Measurements from ENCODE around the gene MAPK1. TPM values are rescaled to one million over a fixed set of nuclear protein-coding genes. Genes with fewer than 3 reads are reported as not detected.

Gene MAPK1
- total RNA-seq, 1 experiment from 2014 or later = 90.3 TPM

DNA sequence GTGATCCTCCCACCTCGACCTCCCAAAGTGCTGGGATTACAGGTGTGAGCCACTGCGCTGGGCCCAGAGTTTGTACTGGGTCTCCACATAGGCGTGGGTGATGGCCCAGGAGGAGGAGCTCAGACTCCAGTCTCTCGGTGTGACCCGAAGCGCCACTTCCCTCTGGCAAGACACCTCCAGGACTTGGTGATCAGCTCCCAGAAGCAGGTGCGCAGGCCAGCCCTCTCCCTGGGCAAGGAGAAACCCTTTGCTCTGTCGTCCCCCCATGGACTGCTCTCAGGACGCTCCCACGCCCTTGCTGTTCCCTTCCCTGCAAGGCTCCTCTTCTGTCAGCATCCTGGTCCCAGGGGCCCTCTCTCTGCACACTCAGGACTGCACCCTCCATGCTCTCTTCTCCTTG is 126.4 kb downstream of the MAPK1 start:
- no peaks in the 10 kb centered on the region; a peak in 1 of 7 replicates for H3K36me3 Mint-ChIP-seq (ENCODE audit: insufficient read depth in 1 of 3, low read depth in 3 of 3)
- DNase-seq = no peak
- Histone ChIP-seq H3K79me2 (ENCODE audit: insufficient read depth, low read length) (no peaks in the 10 kb centered on the region), H3T11ph (ENCODE audit: low read length) (no peak overlapping the region), H2BK20ac (ENCODE audit: low read depth, low read length, poor library complexity, severe bottlenecking) (no peak overlapping the region), H2BK12ac (ENCODE audit: insufficient read length, low read depth, low read length) (no peak overlapping the region), H3K9ac (ENCODE audit: extremely low read depth, insufficient read length, low read length) (no peak overlapping the region), H3K23me2 (ENCODE audit: insufficient read length, low read depth, low read length, poor library complexity, severe bottlenecking) (no peaks in the 10 kb centered on the region), H2BK5ac (ENCODE audit: insufficient read length, low read length) (no peak overlapping the region), H3K4me1 (ENCODE audit: insufficient read depth, low read length) (no peaks in the 10 kb centered on the region), H2AK5ac (ENCODE audit: insufficient read length, low read length) (no peak overlapping the region), H2BK15ac (ENCODE audit: low read depth, low read length) (no peak overlapping the region), H3K56ac (ENCODE audit: insufficient read length, low read depth, low read length) (no peak overlapping the region), H3K23ac (ENCODE audit: insufficient read length, low read depth, low read length) (no peak overlapping the region), H4K8ac (replicated peaks; ENCODE audit: insufficient read length, low read depth, low read length) (no peak overlapping the region), H2AFZ (ENCODE audit: low read length) (no peak overlapping the region), H3K4ac (ENCODE audit: low read depth, low read length) (no peak overlapping the region), H3K27ac (ENCODE audit: insufficient read length, low read depth, low read length) (no peak overlapping the region), H3K9me3 (ENCODE audit: control insufficient read depth, low read depth, low read length) (no peaks in the 10 kb centered on the region), H4K20me1 (ENCODE audit: control insufficient read depth, insufficient read depth, insufficient read length) (no peaks in the 10 kb centered on the region), H3K4me2 (ENCODE audit: insufficient read depth, insufficient read length, low read length) (no peak overlapping the region), H3K18ac (ENCODE audit: insufficient read length, low read depth, low read length) (no peak overlapping the region), H4K5ac (ENCODE audit: insufficient read length, low read depth, low read length) (no peak overlapping the region), H3K79me1 (ENCODE audit: insufficient read depth, low read depth, low read length, poor library complexity, severe bottlenecking) (no peaks in the 10 kb centered on the region), H2BK120ac (ENCODE audit: low read depth, low read length, poor library complexity, severe bottlenecking) (no peak overlapping the region), H3K14ac (ENCODE audit: insufficient read depth, low read length) (no peak overlapping the region), H3K27me3 (ENCODE audit: insufficient read depth, low read length) (no peaks in the 10 kb centered on the region; the same call in 1 of the 2 replicates), H4K91ac (ENCODE audit: insufficient read length, low read depth, low read length) (no peak overlapping the region)
- peaks cover 4 to 8% of the 10 kb centered on the region in 2 experiments; a peak in 2 of 4 replicates for H3K4me1 Mint-ChIP-seq
- TF ChIP-seq, protein P1, sequence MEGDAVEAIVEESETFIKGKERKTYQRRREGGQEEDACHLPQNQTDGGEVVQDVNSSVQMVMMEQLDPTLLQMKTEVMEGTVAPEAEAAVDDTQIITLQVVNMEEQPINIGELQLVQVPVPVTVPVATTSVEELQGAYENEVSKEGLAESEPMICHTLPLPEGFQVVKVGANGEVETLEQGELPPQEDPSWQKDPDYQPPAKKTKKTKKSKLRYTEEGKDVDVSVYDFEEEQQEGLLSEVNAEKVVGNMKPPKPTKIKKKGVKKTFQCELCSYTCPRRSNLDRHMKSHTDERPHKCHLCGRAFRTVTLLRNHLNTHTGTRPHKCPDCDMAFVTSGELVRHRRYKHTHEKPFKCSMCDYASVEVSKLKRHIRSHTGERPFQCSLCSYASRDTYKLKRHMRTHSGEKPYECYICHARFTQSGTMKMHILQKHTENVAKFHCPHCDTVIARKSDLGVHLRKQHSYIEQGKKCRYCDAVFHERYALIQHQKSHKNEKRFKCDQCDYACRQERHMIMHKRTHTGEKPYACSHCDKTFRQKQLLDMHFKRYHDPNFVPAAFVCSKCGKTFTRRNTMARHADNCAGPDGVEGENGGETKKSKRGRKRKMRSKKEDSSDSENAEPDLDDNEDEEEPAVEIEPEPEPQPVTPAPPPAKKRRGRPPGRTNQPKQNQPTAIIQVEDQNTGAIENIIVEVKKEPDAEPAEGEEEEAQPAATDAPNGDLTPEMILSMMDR (conservative IDR thresholded peaks at IDR 0.05) = no peak
- H3K4me3 Mint-ChIP-seq = no peak overlapping the region
- no peak overlapping the region for H3K27ac Mint-ChIP-seq
- H3K27me3 Mint-ChIP-seq (ENCODE audit: low read depth) = peaks cover 67% of the 10 kb centered on the region
- no CpG with 5 or more reads among the region's 10 CpGs for WGBS (ENCODE audit: extremely low coverage, insufficient read length, low lambda C conversion rate)
- no peaks in the 10 kb centered on the region for H3K9me3 Mint-ChIP-seq

Measured in H9 (cell line).